ENCODE data around the gene TRIM41. TPM values are rescaled to one million over a fixed set of nuclear protein-coding genes. Genes with fewer than 3 reads are reported as not detected.

The TRIM41 gene
- total and polyA plus RNA-seq, 9 of the 15 experiments (the other 6 are each of a cell fraction or from before 2014, with no cell fraction given): 1.8 to 47.6 (median 20.9) TPM

GRCh38 chr5:181189962-181190710 lies 32.9 kb upstream of the TRIM41 start (continued):
- TF ChIP-seq, protein P1, sequence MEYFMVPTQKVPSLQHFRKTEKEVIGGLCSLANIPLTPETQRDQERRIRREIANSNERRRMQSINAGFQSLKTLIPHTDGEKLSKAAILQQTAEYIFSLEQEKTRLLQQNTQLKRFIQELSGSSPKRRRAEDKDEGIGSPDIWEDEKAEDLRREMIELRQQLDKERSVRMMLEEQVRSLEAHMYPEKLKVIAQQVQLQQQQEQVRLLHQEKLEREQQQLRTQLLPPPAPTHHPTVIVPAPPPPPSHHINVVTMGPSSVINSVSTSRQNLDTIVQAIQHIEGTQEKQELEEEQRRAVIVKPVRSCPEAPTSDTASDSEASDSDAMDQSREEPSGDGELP (CRISPR knock-in tag; IDR thresholded peaks at IDR 0.05; ENCODE audit: borderline replicate concordance): peak; percentile 51; the same call in 1 of the 2 replicates
- TF ChIP-seq MAX (CRISPR knock-in tag; IDR thresholded peaks at IDR 0.05) (peak; percentile 31; the same call in 1 of the 2 replicates), EGR1 (conservative IDR thresholded peaks at IDR 0.05) (peak; percentile 40; the same call in 1 of the 2 replicates), SAFB (IDR thresholded peaks at IDR 0.05; ENCODE audit: borderline replicate concordance, low read depth, low read length) (no peak), NCOR1 (IDR thresholded peaks at IDR 0.05) (no peak), L3MBTL2 (IDR thresholded peaks at IDR 0.05) (peak; percentile 28; the same call in 1 of the 2 replicates), ARID4B (CRISPR knock-in tag; IDR thresholded peaks at IDR 0.05) (peak; percentile 42; the same call in 1 of the 2 replicates), SRSF3 (IDR thresholded peaks at IDR 0.05; ENCODE audit: insufficient read depth, low read length) (no peak)
- TF ChIP-seq, protein P2, sequence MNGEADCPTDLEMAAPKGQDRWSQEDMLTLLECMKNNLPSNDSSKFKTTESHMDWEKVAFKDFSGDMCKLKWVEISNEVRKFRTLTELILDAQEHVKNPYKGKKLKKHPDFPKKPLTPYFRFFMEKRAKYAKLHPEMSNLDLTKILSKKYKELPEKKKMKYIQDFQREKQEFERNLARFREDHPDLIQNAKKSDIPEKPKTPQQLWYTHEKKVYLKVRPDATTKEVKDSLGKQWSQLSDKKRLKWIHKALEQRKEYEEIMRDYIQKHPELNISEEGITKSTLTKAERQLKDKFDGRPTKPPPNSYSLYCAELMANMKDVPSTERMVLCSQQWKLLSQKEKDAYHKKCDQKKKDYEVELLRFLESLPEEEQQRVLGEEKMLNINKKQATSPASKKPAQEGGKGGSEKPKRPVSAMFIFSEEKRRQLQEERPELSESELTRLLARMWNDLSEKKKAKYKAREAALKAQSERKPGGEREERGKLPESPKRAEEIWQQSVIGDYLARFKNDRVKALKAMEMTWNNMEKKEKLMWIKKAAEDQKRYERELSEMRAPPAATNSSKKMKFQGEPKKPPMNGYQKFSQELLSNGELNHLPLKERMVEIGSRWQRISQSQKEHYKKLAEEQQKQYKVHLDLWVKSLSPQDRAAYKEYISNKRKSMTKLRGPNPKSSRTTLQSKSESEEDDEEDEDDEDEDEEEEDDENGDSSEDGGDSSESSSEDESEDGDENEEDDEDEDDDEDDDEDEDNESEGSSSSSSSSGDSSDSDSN (IDR thresholded peaks at IDR 0.05; ENCODE audit: borderline replicate concordance in 1 of 2, low read depth in 2 of 2, low read length in 2 of 2): peak in 1 of 2 experiments; percentile 69; a peak in 2 of 4 replicates

Measured in K562 (cell line).